GM21423 (cell line): Measurements from ENCODE around the gene CNTFR.
"Not testable (repeated sequence)": the region's sequence is repeated elsewhere in the genome, so short reads cannot be mapped to it uniquely, and the experiment has no call there.

ENCODE experiments used
- ATAC-seq: cut with Tn5 transposase; IDR thresholded peaks from one replicate; pipeline ENCODE4 v1.9.1; 2021; ENCODE audit warnings: mild to moderate bottlenecking, moderate library complexity; ENCODE audit not compliant: unreplicated experiment

Gene CNTFR

DNA sequence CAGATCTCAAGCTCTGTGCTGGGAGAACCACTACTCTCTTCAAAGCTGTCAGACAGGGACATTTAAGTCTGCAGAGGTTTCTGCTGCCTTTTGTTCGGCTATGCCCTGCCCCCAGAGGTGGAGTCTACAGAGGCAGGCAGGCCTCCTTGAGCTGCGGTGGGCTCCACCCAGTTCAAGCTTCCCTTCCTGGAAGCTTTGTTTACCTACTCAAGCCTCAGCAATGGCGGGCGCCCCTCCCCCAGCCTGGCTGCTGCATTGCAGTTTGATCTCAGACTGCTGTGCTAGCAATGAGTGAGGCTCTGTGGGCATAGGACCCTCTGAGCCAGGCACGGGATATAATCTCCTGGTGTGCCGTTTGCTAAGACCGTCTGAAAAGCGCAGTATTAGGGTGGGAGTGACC lies 57.5 kb downstream of the CNTFR start:
- not testable (repeated sequence) for ATAC-seq

DNA sequence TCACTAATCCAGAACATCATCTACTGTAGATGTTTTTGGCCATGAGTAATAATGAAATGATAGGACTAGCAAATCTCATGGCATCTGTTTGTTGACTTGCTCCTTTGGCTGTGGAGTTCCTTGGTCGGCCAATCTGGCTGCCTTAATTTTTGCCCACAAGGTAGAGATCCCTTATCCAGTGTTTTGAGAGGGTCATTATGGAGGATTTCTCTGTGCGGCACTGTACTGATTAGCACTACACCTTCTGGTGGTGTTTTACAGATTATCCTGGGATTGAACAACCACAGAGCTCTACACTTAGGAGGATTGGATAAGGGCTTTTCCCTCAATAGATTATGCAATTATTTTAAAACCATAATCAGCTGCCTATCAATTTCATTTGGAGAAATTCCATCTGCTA lies 63.5 kb downstream of the CNTFR start:
- ATAC-seq, result no peak

DNA sequence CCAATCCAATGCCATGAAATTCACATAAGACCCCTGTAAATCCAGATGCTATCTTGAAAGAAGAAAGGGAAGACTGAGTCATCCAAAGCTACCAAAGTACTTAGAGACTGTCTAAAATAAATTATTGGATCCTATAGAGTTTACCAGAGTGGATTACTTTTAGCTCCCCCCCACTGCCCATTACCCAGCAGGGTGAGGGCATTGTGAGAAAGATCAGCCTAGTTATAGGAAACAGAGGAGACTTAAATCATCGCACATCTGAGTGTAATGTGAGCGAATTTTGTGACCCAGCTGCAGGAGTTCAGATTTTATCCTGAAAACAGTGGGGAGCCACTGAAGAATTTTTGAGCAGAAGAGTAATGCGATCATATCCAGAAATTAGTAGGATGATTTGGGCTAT lies 65.2 kb downstream of the CNTFR start:
- ATAC-seq, result no peak

DNA sequence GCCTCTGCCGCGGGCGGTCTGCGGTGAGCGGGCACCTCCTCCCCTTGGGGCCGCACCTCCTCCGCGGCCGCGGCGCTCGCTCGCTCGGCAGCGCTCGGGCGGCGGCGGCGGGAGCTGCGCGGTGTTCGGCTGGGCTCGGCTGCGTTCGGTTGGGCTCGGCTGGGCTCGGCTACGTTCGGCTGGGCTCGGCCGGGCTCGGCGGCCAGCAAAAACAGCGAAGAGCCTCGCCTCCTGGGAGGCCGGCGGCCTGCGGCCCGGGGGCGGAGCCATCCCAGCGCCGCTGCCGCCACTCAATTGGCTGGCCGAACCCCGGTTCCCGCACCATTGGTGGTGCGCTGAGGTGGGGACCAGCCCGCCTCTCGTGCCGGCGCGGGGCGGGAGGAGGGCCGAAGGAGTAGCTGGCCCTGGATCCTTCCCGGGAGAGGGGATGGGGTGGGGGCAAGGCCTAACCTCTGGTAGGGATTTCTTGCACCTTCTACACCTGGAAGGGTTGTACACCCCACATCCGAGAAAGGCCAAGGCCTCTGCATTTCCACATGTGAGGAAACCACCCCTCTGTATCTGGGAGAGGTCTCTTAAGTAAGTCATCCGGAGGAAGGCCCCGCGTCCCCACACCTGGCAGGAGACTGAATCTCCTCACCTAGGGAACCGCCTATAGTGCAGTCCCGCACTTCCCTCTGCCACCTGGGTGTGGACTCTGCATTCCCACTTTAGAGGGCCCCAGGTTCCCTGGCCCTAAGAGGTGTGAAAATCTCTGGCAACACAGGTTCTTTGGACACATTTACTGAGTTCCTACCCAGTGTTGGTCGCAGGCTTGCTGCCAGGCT lies 66.3 kb downstream of the CNTFR start, which contains the start of gene ENHO:
ENHO (minus strand) TSS at position 20 of the 827 bp plus-strand sequence. CDS start 1,295 bp downstream, outside the sequence.
- ATAC-seq, result peak; percentile 81

DNA sequence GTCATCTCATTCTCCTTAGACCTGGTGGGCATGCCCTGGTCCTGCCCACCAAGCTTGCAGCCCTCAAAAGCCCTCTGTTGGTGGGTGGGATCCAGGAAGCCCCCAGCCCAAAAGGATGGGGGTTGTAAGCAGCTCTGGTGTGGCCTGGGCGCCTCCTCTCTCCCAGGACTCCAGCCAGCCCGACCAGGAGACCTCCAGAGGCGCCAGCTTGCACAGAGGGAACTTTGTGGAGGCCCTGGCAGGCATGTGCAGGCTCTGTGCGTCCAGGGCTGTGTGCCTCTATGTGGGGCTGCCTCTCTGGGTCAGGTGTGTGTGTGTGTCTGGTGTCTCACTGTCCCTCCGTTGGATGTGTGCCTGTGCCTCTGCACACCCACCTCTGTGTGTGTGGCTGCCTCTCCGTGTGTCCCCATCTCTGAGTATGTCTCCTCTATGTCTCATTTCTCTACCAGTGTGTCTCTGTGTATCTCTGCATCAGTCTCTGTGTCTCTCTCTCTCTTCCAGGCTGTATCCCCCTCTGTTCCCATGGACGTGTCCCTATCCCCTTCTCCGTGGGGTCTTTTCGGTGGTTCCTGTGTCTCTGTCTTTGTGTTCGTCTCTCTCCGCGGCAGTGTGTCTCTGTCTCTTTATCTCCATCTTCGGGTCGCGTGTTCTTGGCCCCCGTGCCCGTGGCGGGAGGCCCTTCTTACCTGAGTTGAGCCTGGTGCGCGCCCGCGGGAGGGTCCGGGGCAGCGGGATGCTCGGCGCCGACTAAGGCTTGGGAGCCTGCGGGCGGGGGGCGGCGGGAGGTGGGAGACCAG lies 67.2 kb downstream of the CNTFR start:
- ATAC-seq, result no peak

DNA sequence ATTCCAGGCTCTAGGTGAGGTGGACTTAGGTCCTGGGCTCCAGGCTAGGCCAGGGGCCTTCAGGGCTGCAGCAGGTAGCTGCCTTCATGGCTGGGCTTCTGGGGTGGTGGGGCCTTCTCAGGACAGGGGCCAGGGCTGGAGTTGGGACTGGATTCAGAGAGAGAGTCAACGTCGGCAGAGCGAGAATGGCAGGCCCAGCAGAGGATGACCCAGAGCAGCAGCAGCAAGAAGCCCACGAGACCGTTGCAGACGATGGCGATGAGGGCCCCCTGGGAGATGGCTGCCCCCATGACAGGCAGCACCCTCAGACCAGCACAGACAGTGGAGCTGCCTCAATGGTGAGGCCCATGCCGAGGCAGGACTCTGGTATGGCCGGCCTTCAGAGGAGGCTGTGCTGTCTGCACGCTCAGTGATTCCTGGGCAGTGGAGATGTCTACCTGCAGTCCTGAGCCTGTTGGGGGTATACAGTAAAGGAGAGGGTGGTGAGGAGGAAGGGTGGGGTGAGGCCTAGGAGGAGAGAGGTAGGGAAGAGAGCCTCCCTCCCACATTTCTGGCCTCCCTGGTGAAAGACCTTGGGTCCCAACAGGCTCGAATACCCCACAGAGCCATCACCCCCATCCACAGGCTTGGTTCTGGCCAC lies 68.0 kb downstream of the CNTFR start:
- no peak for ATAC-seq

DNA sequence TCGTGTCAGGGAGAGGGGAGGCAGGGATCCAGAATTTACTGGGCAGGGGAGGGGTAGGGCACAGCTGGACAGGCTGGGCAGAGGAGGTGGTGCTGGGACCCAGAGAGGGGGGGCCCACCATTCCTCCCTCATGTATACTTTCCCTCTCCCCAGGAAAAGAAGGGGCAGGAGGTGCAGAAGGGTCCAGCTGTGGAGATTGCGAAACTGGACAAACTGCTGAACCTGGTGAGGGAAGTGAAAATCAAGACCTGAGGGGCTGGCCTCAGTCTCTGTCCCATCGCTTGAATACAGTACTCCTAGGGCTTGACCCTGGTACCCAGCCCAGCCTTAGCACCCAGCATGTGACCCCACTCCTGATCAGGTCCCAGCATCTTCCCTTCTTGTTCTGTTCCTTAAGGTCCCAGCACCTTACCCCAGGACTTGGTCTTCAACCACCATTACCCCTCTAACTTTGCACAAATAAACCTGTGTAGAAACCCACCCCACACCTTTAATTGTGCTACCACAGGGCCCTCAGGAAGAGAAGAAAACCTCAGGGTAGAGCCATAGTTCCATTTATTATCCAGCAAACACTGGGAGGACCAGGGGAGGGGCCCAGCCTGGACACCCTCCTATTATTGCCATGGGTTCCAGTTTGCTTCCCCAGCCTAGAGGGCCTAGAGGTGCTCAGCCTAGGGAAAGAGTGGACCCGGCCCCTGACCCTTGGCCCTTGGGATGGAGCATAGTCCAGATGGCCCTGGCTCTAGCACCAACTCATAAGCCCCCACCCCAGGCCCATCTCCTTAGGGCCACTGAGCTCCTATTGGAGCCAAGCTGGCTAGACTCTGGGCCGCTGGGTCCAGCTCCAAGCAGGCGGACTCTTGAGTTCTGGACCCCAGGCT lies 68.8 kb downstream of the CNTFR start:
- ATAC-seq, result no peak

DNA sequence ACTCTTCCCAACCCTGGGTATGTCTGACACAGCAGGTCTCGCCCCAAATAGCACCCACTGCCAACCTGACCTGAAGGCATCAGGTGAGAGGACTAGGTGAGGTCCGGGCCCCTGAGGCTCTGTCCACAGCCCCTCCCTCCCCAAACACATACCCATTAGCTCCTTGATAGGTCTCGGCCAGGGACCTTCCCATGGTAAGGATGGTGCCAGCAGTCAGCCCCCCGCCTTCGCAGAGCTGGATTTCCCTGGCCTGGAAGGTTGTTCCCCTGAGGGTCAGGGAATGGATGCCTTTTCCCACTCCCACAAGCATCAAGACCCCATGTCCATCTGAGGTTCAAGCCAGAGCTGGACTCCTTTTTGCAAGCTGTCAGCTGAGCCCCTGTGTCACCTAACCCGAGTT lies 69.4 kb downstream of the CNTFR start:
- ATAC-seq, result no peak

DNA sequence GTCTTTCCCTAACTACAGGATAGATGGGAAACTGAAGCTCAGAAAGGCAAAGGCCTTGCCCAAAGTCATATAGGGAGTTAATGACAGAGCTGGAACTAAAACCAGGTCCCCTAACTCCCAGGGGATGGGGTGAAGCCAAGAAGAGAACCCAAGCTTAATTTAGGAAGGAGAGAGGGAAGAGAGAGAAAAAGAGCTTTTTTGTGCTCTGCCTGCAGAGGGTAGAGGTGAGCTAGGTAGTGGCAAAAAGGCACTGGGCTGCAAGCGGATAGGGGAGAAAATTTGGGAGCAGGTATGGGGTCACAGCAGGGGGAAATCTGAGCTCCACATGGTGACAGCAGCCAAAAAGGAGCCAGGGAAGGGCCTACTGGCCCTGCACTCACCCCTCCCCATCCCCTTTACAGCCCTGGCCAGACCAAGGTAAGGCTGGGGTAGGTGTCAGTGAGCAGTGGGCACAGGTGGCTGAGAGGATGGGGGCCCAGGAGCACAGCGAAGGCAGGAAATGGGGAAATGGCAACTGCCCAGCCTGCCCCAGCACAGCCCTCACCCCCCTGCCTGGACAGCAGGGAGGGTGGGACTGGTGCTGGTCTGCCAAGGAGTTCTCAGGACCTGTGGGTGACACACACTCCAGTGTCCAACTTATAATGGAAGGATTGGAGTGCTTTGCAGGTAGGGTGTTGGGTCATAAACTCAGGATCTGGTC lies 70.1 kb downstream of the CNTFR start:
- ATAC-seq, result no peak

DNA sequence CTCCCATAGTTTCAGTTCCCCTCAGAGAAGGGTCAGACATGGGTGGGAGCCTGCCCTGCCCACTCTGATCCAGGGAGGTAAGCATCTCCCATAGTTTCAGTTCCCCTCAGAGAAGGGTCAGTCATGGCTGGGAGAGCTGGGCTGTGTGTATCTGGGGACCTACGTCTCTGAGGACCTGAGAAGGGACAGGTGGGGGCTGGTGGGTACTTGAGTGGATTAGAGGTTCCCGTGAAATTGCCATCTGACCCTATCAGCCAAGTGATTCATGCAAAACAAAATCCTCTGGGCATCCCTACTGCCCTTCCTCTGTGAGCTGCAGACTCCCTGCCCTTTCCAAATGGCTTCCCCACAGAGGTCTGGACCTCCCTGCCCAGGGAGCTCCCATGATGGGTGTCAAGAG lies 70.6 kb downstream of the CNTFR start:
- ATAC-seq, result no peak

DNA sequence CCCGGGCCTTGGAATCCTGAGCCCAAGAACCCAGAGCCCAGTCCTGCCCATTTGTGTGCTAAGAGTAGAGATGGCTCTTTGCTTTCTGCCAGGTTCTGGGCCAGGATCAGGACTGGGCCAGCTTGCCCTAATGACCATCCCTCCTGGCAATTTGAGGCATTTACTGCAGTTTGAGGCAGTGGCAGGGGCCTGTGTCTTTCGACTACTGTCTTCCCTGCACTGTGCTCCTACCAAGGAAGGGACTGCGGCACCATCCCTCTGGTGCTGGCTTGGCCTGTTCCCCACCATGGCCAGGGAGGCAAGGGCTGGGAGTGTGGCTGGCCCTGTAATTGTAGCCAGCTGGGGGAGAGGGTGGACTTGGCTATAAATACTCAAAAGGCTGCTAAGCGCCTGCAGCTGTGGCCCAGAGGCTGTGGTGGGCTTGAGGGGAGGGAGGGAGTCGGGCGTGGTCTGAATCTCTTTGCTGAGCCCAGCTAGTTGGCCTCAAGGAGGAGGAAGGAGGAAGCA lies 71.4 kb downstream of the CNTFR start:
- ATAC-seq, result no peak

DNA sequence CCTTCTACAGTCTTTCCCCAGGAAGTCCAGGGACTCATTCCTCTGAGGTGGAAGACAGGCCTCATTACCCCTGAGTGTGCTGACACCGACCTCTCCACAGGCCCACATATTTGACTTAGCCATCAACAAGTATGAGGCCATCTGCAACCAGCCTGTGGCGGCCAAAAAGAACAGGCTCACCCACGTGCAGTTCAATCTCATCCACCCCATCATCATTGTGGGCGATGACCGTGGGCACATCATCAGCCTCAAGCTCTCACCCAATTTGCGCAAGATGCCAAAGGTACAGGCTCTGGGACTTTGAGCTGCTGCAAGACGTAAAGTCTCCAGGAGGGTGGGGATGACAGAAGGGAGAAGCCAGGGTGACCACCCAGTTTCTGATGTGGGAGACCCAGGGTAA lies 72.3 kb downstream of the CNTFR start:
- ATAC-seq, result no peak

DNA sequence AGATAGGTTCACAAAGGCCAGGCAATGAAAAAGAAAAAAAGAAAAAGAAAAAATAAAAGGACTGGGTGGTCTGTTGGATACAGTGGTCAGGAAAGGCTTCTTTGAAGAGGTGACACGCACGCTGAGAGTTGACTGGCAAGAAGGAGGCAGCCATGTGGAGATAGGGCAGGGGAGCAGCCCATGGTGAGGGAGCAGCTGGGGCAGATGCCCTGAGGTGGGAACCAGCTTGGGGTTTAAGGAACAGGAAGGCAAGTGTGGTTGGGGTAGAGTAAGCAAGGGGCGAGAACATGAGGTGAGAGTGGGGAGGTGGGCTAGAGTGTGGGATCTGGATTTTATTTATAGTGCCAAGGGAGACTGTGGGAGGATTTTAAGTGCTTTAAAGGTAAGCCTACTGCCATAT lies 73.6 kb downstream of the CNTFR start:
- no peak for ATAC-seq

DNA sequence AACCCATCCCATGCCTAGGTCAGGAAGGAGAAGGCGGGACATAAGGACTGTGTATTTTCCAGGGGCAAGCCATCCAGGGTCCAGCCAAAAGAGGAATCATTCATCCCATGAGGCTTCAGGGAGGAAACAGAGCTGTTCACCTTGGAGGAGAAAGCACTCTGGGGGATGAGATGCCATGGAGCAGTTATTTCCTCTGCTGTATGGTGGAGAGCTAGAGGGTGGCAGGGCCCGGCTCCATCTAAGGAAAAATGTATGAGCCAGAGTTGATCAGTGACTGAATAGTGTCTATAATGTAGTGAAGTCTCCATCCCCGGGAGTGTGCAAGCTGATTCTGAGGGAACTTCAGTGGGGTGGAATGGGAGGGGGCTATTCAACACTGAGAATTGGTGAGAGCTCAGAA lies 74.7 kb downstream of the CNTFR start:
- ATAC-seq, result no peak

DNA sequence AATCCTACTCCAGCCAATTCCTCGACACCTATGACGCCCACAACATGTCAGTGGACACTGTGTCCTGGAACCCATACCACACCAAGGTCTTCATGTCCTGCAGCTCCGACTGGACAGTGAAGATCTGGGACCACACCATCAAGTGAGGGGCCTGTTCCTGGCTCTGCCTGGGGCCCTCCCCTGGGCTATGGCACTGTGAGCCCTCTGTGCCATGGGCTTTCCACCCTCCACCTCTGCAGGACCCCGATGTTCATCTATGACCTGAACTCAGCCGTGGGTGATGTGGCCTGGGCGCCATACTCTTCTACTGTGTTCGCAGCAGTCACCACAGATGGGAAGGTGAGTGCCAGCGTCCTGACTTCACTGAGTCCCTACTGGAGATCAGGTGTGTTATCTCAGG lies 75.1 kb downstream of the CNTFR start:
- ATAC-seq, result no peak

DNA sequence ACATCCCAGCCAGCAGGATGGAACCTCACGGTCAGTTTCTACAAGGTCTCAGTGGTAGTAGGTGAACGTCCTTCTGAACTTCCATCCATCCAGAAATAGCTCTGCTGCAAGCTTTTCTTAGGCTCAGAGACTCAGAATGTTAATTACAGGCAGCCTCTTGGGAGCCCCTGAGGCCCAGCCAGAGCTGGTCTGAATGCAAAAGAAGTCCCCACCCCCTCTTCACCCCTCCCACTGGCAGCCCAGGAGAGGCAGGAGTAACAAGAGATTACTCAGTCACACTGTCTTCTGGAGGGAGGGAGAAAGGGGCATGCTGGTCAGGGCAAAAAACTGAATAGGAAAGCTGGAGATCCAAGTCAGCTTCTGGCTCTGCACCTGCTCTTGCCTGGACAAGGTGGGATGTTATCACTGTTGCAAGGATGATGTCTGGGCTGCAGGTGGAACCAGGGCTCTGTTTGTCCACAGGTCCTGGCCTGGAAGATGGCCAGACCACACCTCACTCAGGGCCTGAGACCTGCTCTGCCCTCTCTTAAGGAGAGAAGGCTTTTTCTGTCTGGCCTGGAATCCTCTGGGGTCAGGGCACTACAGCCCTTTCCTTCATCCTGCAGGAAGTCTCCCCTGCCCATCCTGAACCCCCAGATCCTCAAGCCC lies 75.8 kb downstream of the CNTFR start:
- ATAC-seq, result no peak

DNA sequence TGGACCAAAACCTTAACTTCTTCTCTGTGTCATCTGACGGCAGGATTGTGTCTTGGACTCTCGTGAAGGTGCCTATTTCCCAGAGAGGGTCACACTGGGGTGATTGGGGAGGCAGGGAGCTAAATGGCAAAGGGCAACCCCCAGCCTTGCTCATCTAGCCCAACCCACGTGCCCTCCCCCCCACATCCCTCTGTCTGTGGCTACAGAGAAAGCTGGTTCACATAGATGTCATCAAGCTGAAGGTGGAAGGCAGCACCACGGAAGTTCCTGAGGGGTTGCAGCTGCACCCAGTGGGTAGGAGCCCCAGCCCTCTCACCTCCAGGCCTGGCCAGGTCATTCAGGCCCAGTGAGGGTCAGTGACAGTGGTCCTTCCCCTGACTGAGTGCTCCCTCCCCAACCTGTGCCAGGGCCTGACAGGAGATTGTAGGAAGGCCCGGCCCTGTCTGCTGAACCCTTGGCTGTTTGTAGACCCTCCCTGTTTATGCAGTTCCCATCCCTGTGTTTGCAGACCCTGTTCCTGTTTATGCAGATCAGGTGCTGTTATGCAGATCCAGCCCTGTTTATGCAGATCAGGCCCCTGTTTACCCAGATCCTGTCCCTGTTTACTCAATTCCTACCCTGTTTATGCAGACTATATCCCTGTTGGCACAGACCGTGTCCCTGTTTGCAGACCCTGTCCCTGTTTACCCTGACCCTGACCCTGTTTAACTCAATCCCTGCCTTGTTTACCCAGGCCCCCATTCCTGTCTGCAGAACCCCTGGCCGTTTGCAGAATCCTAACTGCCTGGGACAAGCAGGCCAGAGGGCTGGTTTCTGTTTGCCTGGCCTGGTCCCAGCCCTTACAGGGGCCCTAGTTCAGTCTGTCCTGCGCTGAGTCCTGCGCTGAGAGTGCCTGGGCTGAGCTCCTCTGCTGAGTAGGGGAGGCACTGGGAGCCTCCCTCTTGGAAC lies 77.1 kb downstream of the CNTFR start:
- no peak for ATAC-seq
